Endodermal cell (in vitro differentiated cells): Measurements from ENCODE around the gene CFC1. TPM values are rescaled to one million over a fixed set of nuclear protein-coding genes. Genes with fewer than 3 reads are reported as not detected.
"Not testable (repeated sequence)": the region's sequence is repeated elsewhere in the genome, so short reads cannot be mapped to it uniquely, and the experiment has no call there.

ENCODE experiments used
- DNase-seq: peaks from one replicate; pipeline ENCODE4 v3.0.0-alpha.2; 2017
- H3K27ac ChIP-seq: 2 replicates; pipeline ENCODE4 v1.5.1; 2013; ENCODE audit warnings: mild to moderate bottlenecking, low read depth, low read length, moderate library complexity
- H3K27me3 ChIP-seq: 2 replicates; pipeline ENCODE4 v1.6.1; 2013; ENCODE audit warnings: mild to moderate bottlenecking, low read length, moderate library complexity; ENCODE audit not compliant: insufficient read depth, control insufficient read depth, poor library complexity, severe bottlenecking
- H3K36me3 ChIP-seq: 2 replicates; pipeline ENCODE4 v1.7.0; 2013; ENCODE audit warnings: mild to moderate bottlenecking, low read length, moderate library complexity; ENCODE audit not compliant: control insufficient read depth, insufficient read depth
- H3K4me1 ChIP-seq: one replicate; pipeline ENCODE4 v1.7.0; 2013; ENCODE audit warnings: low read length; ENCODE audit not compliant: control insufficient read depth, insufficient read depth
- H3K4me3 ChIP-seq: 2 replicates; pipeline ENCODE4 v1.5.1; 2013; ENCODE audit warnings: mild to moderate bottlenecking, low read length, moderate library complexity
- H3K9ac ChIP-seq: 2 replicates; pipeline ENCODE4 v1.6.1; 2013; ENCODE audit warnings: mild to moderate bottlenecking, low read length, moderate library complexity; ENCODE audit not compliant: poor library complexity, severe bottlenecking; ENCODE audit errors: extremely low read depth
- H3K9me3 ChIP-seq: 2 replicates; pipeline ENCODE4 v1.6.1; 2013; ENCODE audit warnings: mild to moderate bottlenecking, low read length, moderate library complexity; ENCODE audit not compliant: control insufficient read depth
- H3K27ac Mint-ChIP-seq: 2 replicates; pipeline ENCODE4 v1.8.0; 2020; ENCODE audit warnings: mixed read lengths
- H3K27me3 Mint-ChIP-seq: 2 replicates; pipeline ENCODE4 v1.8.0; 2021; ENCODE audit warnings: mild to moderate bottlenecking, mixed read lengths; ENCODE audit not compliant: insufficient read depth
- H3K36me3 Mint-ChIP-seq: 2 replicates; pipeline ENCODE4 v1.8.0; 2020; ENCODE audit warnings: low read depth, mixed read lengths
- H3K4me1 Mint-ChIP-seq: 2 replicates; pipeline ENCODE4 v1.8.0; 2020; ENCODE audit warnings: mixed read lengths
- H3K4me3 Mint-ChIP-seq: 2 replicates; pipeline ENCODE4 v1.8.0; 2020; ENCODE audit warnings: mild to moderate bottlenecking, moderate library complexity, mixed read lengths
- H3K9me3 Mint-ChIP-seq: 2 replicates; pipeline ENCODE4 v1.8.0; 2020; ENCODE audit warnings: mild to moderate bottlenecking, mixed read lengths
- WGBS, 2 experiments: methylation state at CpG; one replicate each; pipeline versions ENCODE4 v1.1.5 to v1.1.7; 2013; ENCODE audit warnings: missing lambda C conversion rate in 2 of 2, mixed read lengths in 1 of 2; ENCODE audit not compliant: insufficient coverage in 1 of 2, insufficient read length in 1 of 2; 5-methylcytosine and 5-hydroxymethylcytosine counted together
- total RNA-seq, 2 donors: library from RNA; stranded (reverse); fragmentation: NEBNext Ultra II Directional in 1 of 2; extraction: Animal tissue kit (Norgen Biotek cat#: 25700) in 1 of 2; gene quantifications; 2 replicates in 1 of 2; 3 replicates in 1 of 2; pipeline ENCODE4 v1.2.1, GENCODE V29; 2021

CFC1 gene
- total RNA-seq, 2 donors from 2014 or later: 1.4 to 6.4 TPM

DNA sequence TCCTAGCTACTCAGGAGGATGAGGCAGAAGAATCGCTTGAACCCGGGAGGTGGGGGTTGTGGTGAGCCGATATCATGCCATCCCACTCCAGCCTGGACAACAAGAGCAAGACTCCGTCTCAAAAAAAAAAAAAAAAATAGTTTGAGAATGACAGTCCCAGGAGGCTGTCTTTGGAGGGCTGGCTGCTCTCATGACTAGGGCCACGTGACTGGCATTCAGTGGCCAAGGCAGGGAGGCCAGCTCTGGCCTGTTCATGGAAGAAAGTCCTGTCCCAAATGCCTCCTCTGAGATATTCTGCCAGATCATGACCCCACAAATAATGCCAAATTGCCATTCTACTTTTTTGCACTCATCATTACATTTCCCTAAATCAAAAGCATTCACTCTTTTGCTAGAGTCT lies 54.4 kb downstream of the CFC1 start:
- DNase-seq, H3K4me3 Mint-ChIP-seq, H3K9me3 ChIP-seq, H3K27me3 Mint-ChIP-seq, H3K36me3 ChIP-seq, H3K4me1 Mint-ChIP-seq, H3K4me3 ChIP-seq, H3K27ac Mint-ChIP-seq, H3K27me3 ChIP-seq, H3K9me3 Mint-ChIP-seq, H3K9ac ChIP-seq, H3K27ac ChIP-seq, H3K4me1 ChIP-seq, H3K36me3 Mint-ChIP-seq: not testable (repeated sequence)
- no CpG with 5 or more reads among the region's 5 CpGs for WGBS, 2 experiments

DNA sequence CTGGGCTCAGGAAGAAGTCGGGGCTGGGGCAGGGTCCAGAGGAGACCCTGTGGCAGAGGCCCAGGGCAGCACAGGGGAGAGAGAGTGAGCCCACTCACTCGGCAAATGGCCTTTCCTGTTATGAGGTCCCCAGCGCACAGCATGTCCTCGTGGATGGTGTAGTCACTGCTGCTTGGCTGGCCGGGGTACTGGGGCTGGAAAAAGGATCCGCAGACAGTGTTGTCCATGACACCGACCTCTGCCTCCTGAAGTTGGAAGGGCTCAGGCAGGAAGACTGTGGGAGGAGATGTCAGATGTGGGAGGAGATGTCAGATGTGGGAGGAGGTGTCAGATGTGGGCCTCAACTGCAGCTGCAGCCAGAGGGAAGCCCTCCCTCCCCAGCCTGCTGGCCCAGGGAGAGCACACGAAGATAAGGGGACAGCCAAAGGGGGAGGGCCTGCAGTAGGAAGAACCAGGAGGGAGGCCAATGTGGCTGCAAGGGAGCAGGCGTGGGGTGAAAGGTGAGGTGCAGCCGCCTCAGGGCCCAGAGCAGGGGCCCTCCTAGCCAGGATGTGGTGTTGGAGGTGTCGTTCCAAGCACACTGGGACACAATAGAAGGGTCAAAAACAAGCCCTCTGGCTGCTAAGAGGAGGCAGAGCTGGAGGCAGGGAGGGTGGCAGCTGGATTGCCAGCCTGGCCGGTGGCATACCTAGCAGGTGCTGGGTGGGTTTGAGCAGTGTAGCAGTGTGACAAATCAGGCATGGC lies 55.4 kb downstream of the CFC1 start:
- not testable (repeated sequence) for H3K36me3 Mint-ChIP-seq, H3K27ac Mint-ChIP-seq, H3K9me3 Mint-ChIP-seq

GRCh38 chr2:130542789-130543188 lies 56.6 kb downstream of the CFC1 start:
- DNase-seq, H3K4me1 ChIP-seq, H3K36me3 ChIP-seq, H3K4me1 Mint-ChIP-seq, H3K27me3 ChIP-seq, H3K4me3 Mint-ChIP-seq, H3K27ac ChIP-seq, H3K36me3 Mint-ChIP-seq, H3K27ac Mint-ChIP-seq, H3K27me3 Mint-ChIP-seq, H3K9me3 Mint-ChIP-seq, H3K4me3 ChIP-seq, H3K9ac ChIP-seq, H3K9me3 ChIP-seq: not testable (repeated sequence)
- WGBS, 2 experiments: no CpG with 5 or more reads among the region's 4 CpGs

More for the DNA sequence above, 55.4 kb downstream of the CFC1 start:
- not testable (repeated sequence) for H3K9ac ChIP-seq, H3K9me3 ChIP-seq, H3K4me1 Mint-ChIP-seq, H3K27me3 ChIP-seq, DNase-seq, H3K4me1 ChIP-seq, H3K4me3 Mint-ChIP-seq, H3K4me3 ChIP-seq, H3K27me3 Mint-ChIP-seq, H3K36me3 ChIP-seq, H3K27ac ChIP-seq
- WGBS, 2 experiments: no CpG with 5 or more reads among the region's 12 CpGs

Other genes with a start within 250 kb of the CFC1 start
- 10 to 100 TPM; 16.4 to 19.6 TPM for gene PTPN18, start 243.5 kb downstream of the CFC1 start, total RNA-seq
- gene POTEI, start 90.2 kb downstream of the CFC1 start, total RNA-seq: 1 to 10 TPM in 1 of 2 donors, under 1 TPM in 1; 0.07 to 2.0 TPM
- not detected for gene CFC1B, start 78.4 kb downstream of the CFC1 start, total RNA-seq
- not detected for gene POTEJ, start 11.9 kb upstream of the CFC1 start, total RNA-seq
- not detected for gene GPR148, start 129.5 kb upstream of the CFC1 start, total RNA-seq
- 1 to 10 TPM in 1 of 2 donors, under 1 TPM in 1; 0.91 to 2.3 TPM for gene AMER3, start 156.0 kb upstream of the CFC1 start, total RNA-seq
- 10 to 100 TPM; 50.3 to 54.7 TPM for gene ARHGEF4, start 237.3 kb upstream of the CFC1 start, total RNA-seq